Kidney (tissue), 14 donors: ENCODE results near the gene KIF9. TPM values are rescaled to one million over a fixed set of nuclear protein-coding genes. Genes with fewer than 3 reads are reported as not detected.
"Not testable (repeated sequence)": the region's sequence is repeated elsewhere in the genome, so short reads cannot be mapped to it uniquely, and the experiment has no call there.

Experiments
- DNase-seq, 5 donors: peaks; one replicate each; pipeline ENCODE4 v3.0.0-alpha.2; 2013 to 2020
- FAIRE-seq: peaks from 2 replicates; lab custom pipeline; 2012; peaks lifted over from hg19 to GRCh38; lab: Jason Lieb, UNC
- H3K27ac ChIP-seq, 2 donors: one replicate each; pipeline ENCODE4 v1.7.0; 2013; ENCODE audit warnings: low read depth in 2 of 2, low read length in 2 of 2, inconsistent platforms in 1 of 2
- H3K27me3 ChIP-seq: one replicate; pipeline ENCODE4 v1.7.1; 2013; ENCODE audit warnings: low read length, inconsistent platforms; ENCODE audit not compliant: control insufficient read depth, insufficient read depth
- H3K36me3 ChIP-seq, 3 donors: one replicate each; pipeline versions ENCODE4 v1.7.0 to v1.7.1; 2013; ENCODE audit warnings: low read length in 3 of 3, control low read depth in 1 of 3, inconsistent platforms in 1 of 3; ENCODE audit not compliant: insufficient read depth in 3 of 3, control insufficient read depth in 2 of 3
- H3K4me1 ChIP-seq, 3 donors: one replicate each; pipeline versions ENCODE4 v1.7.0 to v1.7.1; 2013; ENCODE audit warnings: low read length in 3 of 3, inconsistent platforms in 1 of 3, low read depth in 1 of 3; ENCODE audit not compliant: control insufficient read depth in 2 of 3, insufficient read depth in 2 of 3
- H3K4me3 ChIP-seq, 3 donors: one replicate each; pipeline versions ENCODE4 v1.7.0 to v1.8.1; 2013; ENCODE audit warnings: low read length in 3 of 3, control low read depth in 1 of 3, inconsistent platforms in 1 of 3
- H3K9ac ChIP-seq, 3 donors: one replicate each; pipeline versions ENCODE4 v1.7.0 to v1.7.1; 2013; ENCODE audit warnings: low read length in 3 of 3, control low read depth in 1 of 3, inconsistent platforms in 1 of 3
- H3K9me3 ChIP-seq, 3 donors: one replicate each; pipeline versions ENCODE4 v1.7.0 to v1.7.1; 2013; ENCODE audit warnings: low read length in 3 of 3, control low read depth in 1 of 3, inconsistent platforms in 1 of 3; ENCODE audit not compliant: control insufficient read depth in 2 of 3, insufficient read depth in 1 of 3
- intact Hi-C: fragments of 100-400 bp; cut with DNase I; formaldehyde crosslinking; loops from one replicate; pipeline ENCODE4 v1.11.1; 2022
- polyA plus RNA-seq: library from polyadenylated mRNA; stranded (reverse); fragments of 350-450 nt; fragmentation: Illumina TruSeq; extraction: RNeasy Lipid Tissue Mini Kit (QIAGEN cat#74804); gene quantifications from one replicate; pipeline ENCODE4 v1.2.3, GENCODE V29; 2014; ENCODE audit warnings: low read depth, low replicate concordance; ENCODE audit not compliant: insufficient read depth
- total RNA-seq: library from RNA; stranded (reverse); fragmentation: NEBNext Ultra II Directional; extraction: Animal tissue kit (Norgen Biotek cat#: 25700); gene quantifications from one replicate; pipeline ENCODE4 v1.2.1, GENCODE V29; 2021
- TF ChIP-seq, protein P1 (sequence below): IDR thresholded peaks from 3 replicates; pipeline ENCODE4 v1.5.1; 2012; ENCODE audit warnings: mild to moderate bottlenecking, moderate library complexity, borderline replicate concordance; ENCODE audit not compliant: insufficient read depth; ENCODE audit errors: extremely low read depth
- donor health status: control.
- donor health status: control.
- donor health status: control.
- donor health status: control.
- donor health status: control.
- donor health status: DM: yes; HTN: yes; CAD: no.
- donor health status: Normal renal cell carcinoma (clear cell type).

The KIF9 gene
- total and polyA plus RNA-seq, 2 donors from 2014 or later = 16.9 to 32.9 TPM

DNA sequence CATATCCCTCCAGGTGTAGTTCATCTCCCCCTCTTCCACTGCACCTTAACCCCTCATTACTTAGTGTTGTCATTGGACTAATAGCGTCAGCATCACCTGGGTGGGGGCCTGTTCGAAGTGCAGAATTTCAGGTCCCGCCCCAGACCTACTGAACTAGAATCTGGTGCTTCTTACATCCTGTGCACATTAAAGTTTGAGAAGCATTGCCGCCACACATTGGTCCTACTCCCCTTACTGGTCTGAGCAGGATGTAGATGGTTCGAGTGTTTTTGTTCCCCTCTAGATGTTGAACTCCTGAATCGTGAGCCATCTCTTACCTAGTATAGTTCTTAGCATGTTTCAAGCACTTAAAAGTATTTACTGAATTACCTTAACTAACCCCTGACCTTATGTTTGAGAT is 13.4 kb upstream of the KIF9 start:
- TF ChIP-seq, protein P1, sequence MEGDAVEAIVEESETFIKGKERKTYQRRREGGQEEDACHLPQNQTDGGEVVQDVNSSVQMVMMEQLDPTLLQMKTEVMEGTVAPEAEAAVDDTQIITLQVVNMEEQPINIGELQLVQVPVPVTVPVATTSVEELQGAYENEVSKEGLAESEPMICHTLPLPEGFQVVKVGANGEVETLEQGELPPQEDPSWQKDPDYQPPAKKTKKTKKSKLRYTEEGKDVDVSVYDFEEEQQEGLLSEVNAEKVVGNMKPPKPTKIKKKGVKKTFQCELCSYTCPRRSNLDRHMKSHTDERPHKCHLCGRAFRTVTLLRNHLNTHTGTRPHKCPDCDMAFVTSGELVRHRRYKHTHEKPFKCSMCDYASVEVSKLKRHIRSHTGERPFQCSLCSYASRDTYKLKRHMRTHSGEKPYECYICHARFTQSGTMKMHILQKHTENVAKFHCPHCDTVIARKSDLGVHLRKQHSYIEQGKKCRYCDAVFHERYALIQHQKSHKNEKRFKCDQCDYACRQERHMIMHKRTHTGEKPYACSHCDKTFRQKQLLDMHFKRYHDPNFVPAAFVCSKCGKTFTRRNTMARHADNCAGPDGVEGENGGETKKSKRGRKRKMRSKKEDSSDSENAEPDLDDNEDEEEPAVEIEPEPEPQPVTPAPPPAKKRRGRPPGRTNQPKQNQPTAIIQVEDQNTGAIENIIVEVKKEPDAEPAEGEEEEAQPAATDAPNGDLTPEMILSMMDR = no peak
- no peak for DNase-seq
- Histone ChIP-seq H3K9ac (no peak overlapping the region), H3K4me1 (peaks cover 0 to 5% (median 0%) of the 10 kb centered on the region in 3 donors), H3K9me3 (no peaks in the 10 kb centered on the region), H3K27me3 (no peaks in the 10 kb centered on the region), H3K4me3 (no peak overlapping the region), H3K27ac (no peak overlapping the region), H3K36me3 (no peaks in the 10 kb centered on the region)
- intact Hi-C loops = no loop called here
- no peak for FAIRE-seq

- H3K27ac ChIP-seq = no peak overlapping the region
- TF ChIP-seq, protein P1 = no peak
- H3K9ac ChIP-seq = no peak overlapping the region
- H3K9me3 ChIP-seq = no peaks in the 10 kb centered on the region
- H3K4me3 ChIP-seq = no peak overlapping the region
- no peaks in the 10 kb centered on the region for H3K36me3 ChIP-seq
- H3K4me1 ChIP-seq = peaks cover 0 to 5% (median 0%) of the 10 kb centered on the region in 3 donors
- no peak for DNase-seq
- intact Hi-C loops = no loop called here
- FAIRE-seq = no peak
- H3K27me3 ChIP-seq = no peaks in the 10 kb centered on the region
Measured at GRCh38 chr3:47295322-47295721, 12.7 kb upstream of the KIF9 start.

DNA sequence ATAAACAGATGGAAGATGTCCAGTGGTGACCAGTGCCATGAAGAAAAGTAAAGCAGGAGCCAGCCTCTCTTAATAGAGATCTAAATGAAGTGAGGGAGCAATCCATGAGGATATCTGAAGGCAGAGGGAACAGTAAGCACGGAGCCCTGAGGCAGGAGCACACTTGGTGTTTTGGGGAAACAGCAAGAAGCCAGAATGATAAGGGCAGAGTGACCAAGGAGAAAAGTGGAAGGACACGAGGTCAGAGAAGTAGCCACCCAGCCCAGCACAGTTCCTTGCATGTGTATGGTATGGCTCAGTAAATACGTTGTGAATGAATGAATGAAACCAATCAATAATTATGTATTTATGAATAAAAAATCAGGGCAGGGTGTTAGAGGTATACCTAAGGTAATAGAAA is 11.8 kb upstream of the KIF9 start:
- H3K9me3 ChIP-seq = no peaks in the 10 kb centered on the region
- no peaks in the 10 kb centered on the region for H3K36me3 ChIP-seq
- DNase-seq (no peak), FAIRE-seq (no peak)
- peaks cover 0 to 5% (median 0%) of the 10 kb centered on the region in 3 donors for H3K4me1 ChIP-seq
- TF ChIP-seq, protein P1 = no peak
- no peak overlapping the region for H3K4me3 ChIP-seq
- H3K9ac ChIP-seq = no peak overlapping the region
- intact Hi-C loops = no loop called here
- no peak overlapping the region for H3K27ac ChIP-seq
- no peaks in the 10 kb centered on the region for H3K27me3 ChIP-seq

- intact Hi-C loops = no loop called here
- no peaks in the 10 kb centered on the region for H3K9me3 ChIP-seq
- DNase-seq = no peak
- no peak for FAIRE-seq
- H3K4me3 ChIP-seq = no peak overlapping the region
- no peaks in the 10 kb centered on the region for H3K36me3 ChIP-seq
- H3K4me1 ChIP-seq = peaks cover 0 to 5% (median 0%) of the 10 kb centered on the region in 3 donors
- H3K27ac ChIP-seq = no peak overlapping the region
- TF ChIP-seq, protein P1 = no peak
- no peak overlapping the region for H3K9ac ChIP-seq
- no peaks in the 10 kb centered on the region for H3K27me3 ChIP-seq
Measured at GRCh38 chr3:47293822-47294221, 11.2 kb upstream of the KIF9 start.

DNA sequence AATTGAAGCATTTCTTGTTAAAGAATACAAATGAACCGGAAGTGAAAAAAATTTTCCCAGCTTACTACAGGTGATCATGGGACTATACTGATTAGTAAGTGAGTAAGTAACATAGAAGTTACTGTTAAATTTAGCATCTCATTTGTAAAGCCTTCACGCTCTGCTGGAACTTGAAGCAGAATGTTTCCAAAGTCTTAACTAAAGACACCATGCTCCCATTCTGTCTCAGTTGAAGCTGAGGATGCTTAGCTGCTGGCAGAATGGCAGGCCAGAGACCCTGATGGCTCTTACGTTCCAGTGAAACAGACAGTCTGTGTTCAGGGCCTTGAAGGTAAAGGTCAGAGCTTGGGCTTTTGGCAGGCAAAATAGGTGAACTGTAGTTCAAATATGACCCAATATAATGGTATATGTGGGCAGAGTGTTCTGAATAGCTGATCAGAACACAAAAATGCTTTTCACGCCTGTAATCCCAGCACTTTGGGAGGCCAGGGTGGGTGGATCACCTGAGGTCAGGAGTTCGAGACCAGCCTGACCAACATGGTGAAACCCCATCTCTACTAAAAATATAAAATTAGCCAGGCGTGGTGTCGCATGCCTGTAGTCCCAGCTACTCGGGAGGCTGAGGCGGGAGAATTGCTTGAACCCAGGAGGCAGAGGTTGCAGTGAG is 9.3 kb upstream of the KIF9 start:
- not testable (repeated sequence) for H3K27ac ChIP-seq

More for the DNA sequence above, 9.3 kb upstream of the KIF9 start:
- intact Hi-C loops, H3K9me3 ChIP-seq, H3K4me3 ChIP-seq, H3K27me3 ChIP-seq, H3K36me3 ChIP-seq, FAIRE-seq, H3K4me1 ChIP-seq, DNase-seq, H3K9ac ChIP-seq: not testable (repeated sequence)
